ENCODE data around the gene SPRR2F.
"Not testable (repeated sequence)": the region's sequence is repeated elsewhere in the genome, so short reads cannot be mapped to it uniquely, and the experiment has no call there.

Gene SPRR2F

GRCh38 chr1:153133267-153133666, 20.0 kb upstream of the SPRR2F start:
- no peak overlapping the region for H3K4me3 ChIP-seq (ENCODE audit: low read length)
- DNase-seq (ENCODE audit: low read depth), result no peak
- TF ChIP-seq CTCF (conservative IDR thresholded peaks at IDR 0.05; ENCODE audit: low read depth, low read length), result no peak

- not testable (repeated sequence) for H3K4me3 ChIP-seq (ENCODE audit: low read length); DNase-seq (ENCODE audit: low read depth)
Observed at GRCh38 chr1:153128688-153129087, 15.4 kb upstream of the SPRR2F start.

GRCh38 chr1:153127296-153127695, 14.0 kb upstream of the SPRR2F start:
- TF ChIP-seq CTCF (conservative IDR thresholded peaks at IDR 0.05; ENCODE audit: low read depth, low read length), result no peak
- DNase-seq (ENCODE audit: low read depth), result no peak
- no peak overlapping the region for H3K4me3 ChIP-seq (ENCODE audit: low read length)

- DNase-seq (ENCODE audit: low read depth), result no peak
- H3K4me3 ChIP-seq (ENCODE audit: low read length), result no peak overlapping the region
- no peak for TF ChIP-seq CTCF (conservative IDR thresholded peaks at IDR 0.05; ENCODE audit: low read depth, low read length)
Observed at GRCh38 chr1:153125536-153125935, 12.2 kb upstream of the SPRR2F start.

- not testable (repeated sequence) for H3K4me3 ChIP-seq (ENCODE audit: low read length); DNase-seq (ENCODE audit: low read depth)
Observed at GRCh38 chr1:153123793-153124192, 10.5 kb upstream of the SPRR2F start.

- TF ChIP-seq CTCF (conservative IDR thresholded peaks at IDR 0.05; ENCODE audit: low read depth, low read length), result no peak
- no peak overlapping the region for H3K4me3 ChIP-seq (ENCODE audit: low read length)
- peak; percentile 46 for DNase-seq (ENCODE audit: low read depth)
Observed at GRCh38 chr1:153122831-153123421, 9.6 kb upstream of the SPRR2F start.

GRCh38 chr1:153120945-153121344, 7.6 kb upstream of the SPRR2F start:
- H3K4me3 ChIP-seq (ENCODE audit: low read length), result no peak overlapping the region
- DNase-seq (ENCODE audit: low read depth), result no peak
- no peak for TF ChIP-seq CTCF (conservative IDR thresholded peaks at IDR 0.05; ENCODE audit: low read depth, low read length)

- TF ChIP-seq CTCF (conservative IDR thresholded peaks at IDR 0.05; ENCODE audit: low read depth, low read length), result no peak
- H3K4me3 ChIP-seq (ENCODE audit: low read length), result no peak overlapping the region
- DNase-seq (ENCODE audit: low read depth), result no peak
Observed at GRCh38 chr1:153119491-153119971, 6.2 kb upstream of the SPRR2F start.

- DNase-seq (ENCODE audit: low read depth); H3K4me3 ChIP-seq (ENCODE audit: low read length): not testable (repeated sequence)
Observed at GRCh38 chr1:153115264-153115663, 1.9 kb upstream of the SPRR2F start.

- H3K4me3 ChIP-seq (ENCODE audit: low read length), result not testable (repeated sequence)
Observed at GRCh38 chr1:153112454-153112853, 862 bp downstream of the SPRR2F start.

More at GRCh38 chr1:153112454-153112853, 862 bp downstream of the SPRR2F start:
- DNase-seq (ENCODE audit: low read depth), result not testable (repeated sequence)
